HG03066 (cell line): ENCODE results near the gene SRD5A1.
A peak's percentile ranks its signal among the peaks of the same experiment; 100 is the strongest.

ENCODE experiments used
- ATAC-seq: cut with Tn5 transposase; IDR thresholded peaks from one replicate; pipeline ENCODE4 v1.9.1; 2021; ENCODE audit warnings: low read depth; ENCODE audit not compliant: unreplicated experiment

Gene SRD5A1

GRCh38 chr5:6710551-6711318, 77.5 kb downstream of the SRD5A1 start:
- ATAC-seq = no peak

GRCh38 chr5:6711409-6712141, 78.3 kb downstream of the SRD5A1 start:
- no peak for ATAC-seq

DNA sequence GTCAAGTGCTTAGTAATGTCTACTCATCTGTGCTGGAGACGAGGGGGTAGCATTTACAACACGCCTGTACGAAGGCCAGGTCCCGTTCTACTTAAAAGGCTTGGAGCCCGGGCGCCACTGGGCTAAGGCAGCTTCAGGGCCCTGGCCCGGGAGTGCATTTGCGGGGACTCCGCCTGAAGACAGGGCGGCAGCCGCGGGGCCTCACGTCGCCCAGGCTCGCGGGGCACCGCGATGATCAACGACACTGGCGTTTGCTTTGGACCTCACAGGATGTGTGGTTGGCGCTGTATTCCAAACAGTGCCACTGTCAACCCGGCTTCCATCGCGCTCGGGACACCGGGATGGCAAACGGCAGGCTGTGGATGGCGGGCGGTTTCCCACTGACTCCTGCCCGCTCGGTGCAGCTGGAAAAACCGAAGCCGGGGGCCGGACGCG, 78.9 kb downstream of the SRD5A1 start:
- ATAC-seq = peak; percentile 18

- peak; percentile 56 for ATAC-seq
These were observed 79.5 kb downstream of the SRD5A1 start for GRCh38 chr5:6712577-6713273.

DNA sequence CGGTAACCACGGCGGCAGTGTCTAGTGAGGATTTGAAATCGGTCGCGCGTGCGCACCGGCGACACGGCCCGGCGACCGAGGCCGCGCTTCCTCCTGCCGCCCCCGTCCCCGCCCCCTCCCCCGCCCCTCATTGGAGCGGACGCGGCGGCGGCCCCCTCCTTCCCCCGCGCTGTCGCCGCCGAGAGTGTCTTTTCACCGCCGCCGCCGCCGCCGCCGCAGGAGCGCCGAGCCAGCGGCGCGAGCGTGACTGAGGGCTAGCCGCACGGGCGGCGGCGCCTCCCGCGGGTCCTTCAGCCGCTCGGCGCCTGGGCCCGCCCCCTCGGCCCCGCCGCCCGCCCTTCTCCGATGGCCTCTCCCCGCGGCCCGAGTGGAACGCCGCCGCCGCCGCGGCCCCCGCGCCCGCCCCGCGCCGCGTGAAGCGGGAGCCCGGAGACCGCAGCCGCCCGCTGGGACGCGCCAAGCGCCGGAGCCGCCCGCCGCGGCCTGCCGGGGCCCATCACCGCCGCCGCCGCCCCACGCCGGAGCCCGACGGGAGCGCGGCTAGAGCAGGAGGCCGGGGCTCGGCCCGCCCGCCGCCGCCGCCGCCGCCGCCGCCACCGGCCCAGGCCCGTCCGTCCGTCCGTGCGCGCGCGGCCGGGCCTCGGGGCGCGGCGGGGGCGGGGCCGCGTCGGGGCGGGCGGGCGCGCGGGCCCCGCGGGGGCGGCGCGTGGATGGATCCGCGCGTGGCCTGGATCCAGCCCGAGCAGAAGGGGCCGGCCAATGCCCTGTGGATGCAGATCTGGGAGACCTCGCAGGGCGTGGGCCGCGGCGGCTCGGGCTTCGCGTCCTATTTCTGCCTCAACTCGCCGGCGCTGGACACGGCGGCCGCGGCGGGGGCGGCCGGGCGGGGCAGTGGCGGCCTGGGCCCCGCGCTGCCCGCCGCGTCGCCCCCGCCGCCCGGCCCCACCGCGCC, 80.3 kb downstream of the SRD5A1 start, which contains the start of gene TENT4A:
Gene TENT4A, plus strand, starts transcription at position 159 of the 952 bp plus-strand sequence. Its CDS starts 552 bp downstream, at position 711.
- peak; percentile 15 for ATAC-seq

DNA sequence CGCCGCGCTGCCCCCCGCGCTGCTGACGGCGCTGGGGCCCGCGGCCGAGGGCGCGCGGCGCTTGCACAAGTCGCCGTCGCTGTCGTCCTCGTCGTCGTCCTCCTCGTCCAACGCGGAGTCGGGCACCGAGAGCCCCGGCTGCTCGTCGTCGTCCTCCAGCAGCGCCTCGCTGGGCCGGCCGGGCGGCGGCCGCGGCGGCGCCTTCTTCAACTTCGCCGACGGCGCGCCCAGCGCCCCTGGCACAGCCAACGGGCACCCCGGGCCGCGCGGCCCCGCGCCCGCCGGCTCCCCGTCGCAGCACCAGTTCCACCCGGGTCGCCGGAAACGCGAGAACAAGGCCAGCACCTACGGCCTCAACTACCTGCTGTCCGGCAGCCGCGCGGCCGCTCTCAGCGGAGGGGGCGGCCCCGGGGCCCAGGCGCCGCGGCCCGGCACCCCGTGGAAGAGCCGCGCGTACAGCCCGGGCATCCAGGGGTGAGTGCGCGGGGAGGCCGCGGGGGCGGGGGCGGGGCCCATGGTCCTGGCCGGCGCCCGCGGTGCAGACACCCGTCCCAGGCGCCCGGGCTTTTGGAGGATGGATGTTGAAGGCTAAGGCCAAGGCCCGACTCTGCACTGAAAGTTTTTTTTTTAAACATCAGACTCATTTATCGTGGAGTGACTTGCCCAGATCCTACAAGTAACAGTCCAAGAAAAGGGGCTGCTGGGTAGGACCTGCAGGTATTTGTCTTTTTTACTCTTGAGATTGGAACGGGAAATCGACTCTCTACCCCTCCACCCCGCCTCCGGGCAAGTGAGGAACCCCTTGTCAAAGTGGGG, 81.2 kb downstream of the SRD5A1 start:
- no peak for ATAC-seq

GRCh38 chr5:6715271-6715670, 82.0 kb downstream of the SRD5A1 start:
- ATAC-seq = no peak

- no peak for ATAC-seq
These were observed 82.8 kb downstream of the SRD5A1 start for GRCh38 chr5:6715758-6716628.

GRCh38 chr5:6716629-6717149, 83.4 kb downstream of the SRD5A1 start:
- no peak for ATAC-seq

GRCh38 chr5:6717247-6717646, 84.0 kb downstream of the SRD5A1 start:
- ATAC-seq = no peak

- ATAC-seq = no peak
These were observed 84.4 kb downstream of the SRD5A1 start for GRCh38 chr5:6717687-6718086.

- no peak for ATAC-seq
These were observed 85.0 kb downstream of the SRD5A1 start for GRCh38 chr5:6718161-6718681.

- ATAC-seq = no peak
These were observed 85.5 kb downstream of the SRD5A1 start for GRCh38 chr5:6718718-6719117.

DNA sequence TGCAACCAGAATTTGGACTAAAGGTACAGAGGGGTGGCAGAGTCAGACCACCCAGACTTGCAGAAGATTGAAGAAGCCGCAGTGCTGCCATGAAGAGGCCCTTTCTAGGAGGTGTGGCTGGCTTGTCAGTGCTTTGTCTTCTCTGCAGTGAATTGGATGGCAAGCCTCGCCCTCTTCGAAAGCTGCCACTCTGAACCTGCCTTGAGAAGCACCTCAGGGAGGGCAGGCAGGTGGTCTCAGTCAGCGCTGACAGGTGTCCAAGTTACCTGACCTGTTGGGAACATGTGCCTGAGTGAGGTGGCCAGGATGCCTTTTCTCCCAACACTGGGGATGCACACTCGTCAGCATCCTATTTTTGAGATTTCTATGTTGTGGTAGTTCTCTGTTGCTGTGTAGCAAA, 86.2 kb downstream of the SRD5A1 start:
- no peak for ATAC-seq

GRCh38 chr5:6719896-6720560, 86.8 kb downstream of the SRD5A1 start:
- ATAC-seq = no peak

DNA sequence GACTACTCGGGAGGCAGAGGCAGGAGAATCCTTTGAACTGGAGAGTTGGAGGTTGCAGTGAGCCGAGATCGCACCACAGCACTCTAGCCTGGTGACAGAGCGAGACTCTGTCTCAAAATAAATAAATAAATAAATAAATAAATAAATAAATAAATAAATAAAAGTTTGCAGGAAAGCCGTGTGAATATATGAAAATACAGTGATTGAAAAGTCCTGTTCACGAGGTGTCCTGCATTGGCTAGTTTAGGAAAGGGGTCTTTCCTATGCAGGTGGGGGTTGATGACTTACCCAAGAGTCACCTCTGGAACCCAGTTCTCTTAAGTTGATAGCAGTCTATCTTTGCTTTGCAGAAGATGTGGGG, 87.3 kb downstream of the SRD5A1 start:
- ATAC-seq = no peak

GRCh38 chr5:6721442-6721841, 88.2 kb downstream of the SRD5A1 start:
- ATAC-seq = no peak
